ENCODE measurements around the gene INCA1.

DNA sequence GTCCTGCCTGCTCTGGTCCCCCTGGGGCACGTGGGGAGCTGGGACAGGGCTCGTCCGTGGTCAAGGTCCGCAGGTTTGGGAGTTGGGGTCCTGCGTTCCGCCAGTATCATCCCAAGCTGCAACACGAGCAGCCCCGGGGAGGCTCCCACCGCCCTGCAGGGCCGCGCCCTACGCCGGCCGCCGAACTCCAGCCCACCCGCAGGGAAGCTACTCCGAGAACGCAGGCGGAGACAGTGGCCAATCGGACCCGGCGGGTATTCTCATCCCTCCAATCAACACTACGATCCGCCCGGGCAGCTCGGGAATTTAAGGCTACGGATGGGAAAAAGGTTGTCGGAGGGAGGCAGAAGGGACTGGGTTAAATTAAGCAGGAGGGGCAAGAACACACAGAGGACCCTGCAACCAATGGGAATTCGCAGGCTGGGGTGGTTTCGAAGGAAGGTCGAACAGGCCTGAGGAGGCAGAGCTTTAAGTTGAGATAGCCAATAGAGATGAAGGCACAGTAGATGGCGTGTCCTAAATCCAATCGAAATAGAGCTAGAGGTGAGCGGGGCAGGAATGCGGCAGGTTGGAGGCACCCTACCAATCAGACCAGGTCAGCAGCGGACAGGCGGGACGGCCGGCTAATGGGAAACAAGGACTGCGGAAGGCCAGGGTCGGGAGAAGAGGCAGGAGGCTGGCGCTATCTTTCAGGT is 30.3 kb downstream of the INCA1 start:
- TF ChIP-seq, protein P1, sequence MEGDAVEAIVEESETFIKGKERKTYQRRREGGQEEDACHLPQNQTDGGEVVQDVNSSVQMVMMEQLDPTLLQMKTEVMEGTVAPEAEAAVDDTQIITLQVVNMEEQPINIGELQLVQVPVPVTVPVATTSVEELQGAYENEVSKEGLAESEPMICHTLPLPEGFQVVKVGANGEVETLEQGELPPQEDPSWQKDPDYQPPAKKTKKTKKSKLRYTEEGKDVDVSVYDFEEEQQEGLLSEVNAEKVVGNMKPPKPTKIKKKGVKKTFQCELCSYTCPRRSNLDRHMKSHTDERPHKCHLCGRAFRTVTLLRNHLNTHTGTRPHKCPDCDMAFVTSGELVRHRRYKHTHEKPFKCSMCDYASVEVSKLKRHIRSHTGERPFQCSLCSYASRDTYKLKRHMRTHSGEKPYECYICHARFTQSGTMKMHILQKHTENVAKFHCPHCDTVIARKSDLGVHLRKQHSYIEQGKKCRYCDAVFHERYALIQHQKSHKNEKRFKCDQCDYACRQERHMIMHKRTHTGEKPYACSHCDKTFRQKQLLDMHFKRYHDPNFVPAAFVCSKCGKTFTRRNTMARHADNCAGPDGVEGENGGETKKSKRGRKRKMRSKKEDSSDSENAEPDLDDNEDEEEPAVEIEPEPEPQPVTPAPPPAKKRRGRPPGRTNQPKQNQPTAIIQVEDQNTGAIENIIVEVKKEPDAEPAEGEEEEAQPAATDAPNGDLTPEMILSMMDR (IDR thresholded peaks at IDR 0.05; ENCODE audit: borderline replicate concordance, extremely low read depth, low read length, poor library complexity, severe bottlenecking) = no peak
- TF ChIP-seq EZH2 (IDR thresholded peaks at IDR 0.05; ENCODE audit: borderline replicate concordance, low read depth, low read length, severe bottlenecking) = no peak

All from DND-41 (cell line).